ENCODE measurements around the gene DPY19L3. TPM values are rescaled to one million over a fixed set of nuclear protein-coding genes. Genes with fewer than 3 reads are reported as not detected.
"Not testable (repeated sequence)": the region's sequence is repeated elsewhere in the genome, so short reads cannot be mapped to it uniquely, and the experiment has no call there.

Gene DPY19L3
- total RNA-seq, 1 donor from 2014 or later = 115 TPM

DNA sequence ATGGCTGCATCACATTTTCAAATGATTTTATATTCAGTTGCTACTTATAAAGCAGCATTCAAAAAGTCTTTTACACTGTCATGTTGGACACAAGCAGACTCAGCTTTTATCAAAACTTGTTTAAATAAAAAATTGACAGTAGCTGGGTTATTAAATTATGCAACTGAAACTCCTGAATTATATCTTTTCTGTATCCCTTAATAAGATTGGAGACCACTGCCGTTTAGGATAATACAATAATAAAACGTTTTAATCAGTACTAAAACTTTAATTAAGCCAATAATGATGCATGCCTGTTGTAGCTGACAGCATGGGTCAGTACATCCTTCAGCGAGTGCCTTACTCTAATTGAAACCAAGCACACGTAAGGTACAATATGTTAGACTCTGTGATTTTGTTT lies 78.0 kb downstream of the DPY19L3 start:
- Histone ChIP-seq H3K4me3 (no peak overlapping the region), H3K27me3 (no peaks in the 10 kb centered on the region), H3K36me3 (peaks cover 56 to 90% of the 10 kb centered on the region in 2 donors), H3K27ac (no peak overlapping the region), H3K9me3 (peaks cover 0 to 11% of the 10 kb centered on the region in 2 donors), H3K4me1 (no peaks in the 10 kb centered on the region)
- intact Hi-C loops (cut with DNase I) = no loop called here
- DNase-seq (ENCODE audit: low spot score in 2 of 2) = no peak
- TF ChIP-seq, protein P1, sequence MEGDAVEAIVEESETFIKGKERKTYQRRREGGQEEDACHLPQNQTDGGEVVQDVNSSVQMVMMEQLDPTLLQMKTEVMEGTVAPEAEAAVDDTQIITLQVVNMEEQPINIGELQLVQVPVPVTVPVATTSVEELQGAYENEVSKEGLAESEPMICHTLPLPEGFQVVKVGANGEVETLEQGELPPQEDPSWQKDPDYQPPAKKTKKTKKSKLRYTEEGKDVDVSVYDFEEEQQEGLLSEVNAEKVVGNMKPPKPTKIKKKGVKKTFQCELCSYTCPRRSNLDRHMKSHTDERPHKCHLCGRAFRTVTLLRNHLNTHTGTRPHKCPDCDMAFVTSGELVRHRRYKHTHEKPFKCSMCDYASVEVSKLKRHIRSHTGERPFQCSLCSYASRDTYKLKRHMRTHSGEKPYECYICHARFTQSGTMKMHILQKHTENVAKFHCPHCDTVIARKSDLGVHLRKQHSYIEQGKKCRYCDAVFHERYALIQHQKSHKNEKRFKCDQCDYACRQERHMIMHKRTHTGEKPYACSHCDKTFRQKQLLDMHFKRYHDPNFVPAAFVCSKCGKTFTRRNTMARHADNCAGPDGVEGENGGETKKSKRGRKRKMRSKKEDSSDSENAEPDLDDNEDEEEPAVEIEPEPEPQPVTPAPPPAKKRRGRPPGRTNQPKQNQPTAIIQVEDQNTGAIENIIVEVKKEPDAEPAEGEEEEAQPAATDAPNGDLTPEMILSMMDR (IDR thresholded peaks at IDR 0.05) = no peak

DNA sequence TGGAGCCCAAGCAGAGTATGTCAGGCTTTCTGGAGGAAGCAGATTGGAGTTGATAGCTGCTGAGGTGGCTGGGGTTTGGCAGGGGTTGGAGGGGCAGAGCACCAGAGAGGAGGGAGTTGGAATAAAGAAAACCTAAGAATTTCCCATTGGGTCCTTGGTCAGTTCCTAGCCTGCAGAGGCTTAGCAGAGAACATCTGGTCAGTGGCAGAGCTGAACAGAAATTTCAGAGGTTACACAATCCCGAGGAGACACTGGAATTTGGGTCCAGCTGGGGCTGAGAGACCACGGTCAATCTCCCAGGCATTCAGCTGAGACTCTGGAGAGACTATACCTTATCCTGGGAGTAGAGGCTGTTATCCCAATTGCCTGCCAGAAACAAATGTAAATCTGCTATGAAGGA lies 84.4 kb downstream of the DPY19L3 start:
- H3K27me3 ChIP-seq = no peaks in the 10 kb centered on the region
- no peak overlapping the region for H3K27ac ChIP-seq
- DNase-seq (ENCODE audit: low spot score in 2 of 2) = no peak
- TF ChIP-seq, protein P1 (IDR thresholded peaks at IDR 0.05) = no peak
- intact Hi-C loops (cut with DNase I) = no loop called here
- no peaks in the 10 kb centered on the region for H3K4me1 ChIP-seq
- H3K4me3 ChIP-seq = no peak overlapping the region
- peaks cover 0 to 19% of the 10 kb centered on the region in 2 donors for H3K9me3 ChIP-seq
- H3K36me3 ChIP-seq = peaks cover 14 to 29% of the 10 kb centered on the region in 2 donors

DNA sequence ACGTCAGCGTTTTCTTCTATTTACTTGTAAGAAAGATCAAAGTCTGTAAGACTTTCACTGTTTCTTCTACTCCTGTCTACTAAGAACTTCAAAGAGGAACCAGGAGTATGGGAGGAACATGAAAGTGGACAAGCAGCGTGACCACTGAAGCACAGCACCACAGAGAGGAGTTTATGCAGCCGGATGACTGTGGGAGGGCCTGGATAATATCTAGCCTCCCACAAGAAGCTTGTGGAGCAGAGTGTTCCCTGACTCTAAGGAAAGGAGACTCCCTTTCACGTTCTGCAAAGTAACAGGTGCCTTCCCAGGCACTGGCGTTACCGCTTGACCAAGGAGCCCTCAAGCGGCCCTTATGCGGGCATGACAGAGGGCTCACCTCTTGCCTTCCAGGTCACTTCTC lies 91.8 kb downstream of the DPY19L3 start:
- H3K4me1 ChIP-seq = no peaks in the 10 kb centered on the region
- DNase-seq (ENCODE audit: low spot score in 2 of 2) = no peak
- H3K27me3 ChIP-seq = no peaks in the 10 kb centered on the region
- TF ChIP-seq, protein P1 (IDR thresholded peaks at IDR 0.05) = no peak
- intact Hi-C loops (cut with DNase I) = no loop called here
- no peaks in the 10 kb centered on the region for H3K9me3 ChIP-seq
- H3K4me3 ChIP-seq = no peak overlapping the region
- H3K36me3 ChIP-seq = no peaks in the 10 kb centered on the region
- no peak overlapping the region for H3K27ac ChIP-seq

DNA sequence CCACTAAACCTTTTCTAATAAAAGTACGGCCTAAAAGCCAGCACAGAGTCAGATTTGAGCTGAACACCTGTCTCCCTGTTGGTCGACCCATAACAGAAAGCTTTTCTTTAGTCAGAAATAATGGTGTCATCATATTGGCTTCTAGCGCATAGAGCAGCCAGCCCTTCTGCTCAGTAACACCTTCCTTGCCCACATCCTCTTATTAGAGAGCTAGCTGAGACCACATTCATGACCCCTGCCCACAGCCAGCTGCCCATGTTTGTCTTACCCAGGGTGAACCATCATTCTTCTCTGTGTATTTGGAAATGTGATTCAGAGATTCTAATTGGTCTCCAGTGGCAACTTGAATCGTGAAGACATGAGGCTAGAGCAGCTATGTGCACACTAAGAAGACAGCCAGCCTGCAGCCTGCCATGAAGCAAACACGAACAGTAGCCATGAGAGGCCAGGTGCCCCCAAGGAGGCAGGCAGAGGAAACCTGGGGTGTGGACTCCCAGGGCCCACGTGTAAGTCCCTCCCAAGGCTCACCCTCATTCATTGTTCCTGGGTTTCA lies 93.2 kb downstream of the DPY19L3 start:
- Histone ChIP-seq H3K27me3 (no peaks in the 10 kb centered on the region), H3K9me3 (no peaks in the 10 kb centered on the region), H3K4me3 (no peak overlapping the region), H3K27ac (no peak overlapping the region), H3K36me3 (no peaks in the 10 kb centered on the region), H3K4me1 (no peaks in the 10 kb centered on the region)
- TF ChIP-seq, protein P1 (IDR thresholded peaks at IDR 0.05) = no peak
- intact Hi-C loops (cut with DNase I) = no loop called here
- DNase-seq (ENCODE audit: low spot score in 2 of 2) = no peak

DNA sequence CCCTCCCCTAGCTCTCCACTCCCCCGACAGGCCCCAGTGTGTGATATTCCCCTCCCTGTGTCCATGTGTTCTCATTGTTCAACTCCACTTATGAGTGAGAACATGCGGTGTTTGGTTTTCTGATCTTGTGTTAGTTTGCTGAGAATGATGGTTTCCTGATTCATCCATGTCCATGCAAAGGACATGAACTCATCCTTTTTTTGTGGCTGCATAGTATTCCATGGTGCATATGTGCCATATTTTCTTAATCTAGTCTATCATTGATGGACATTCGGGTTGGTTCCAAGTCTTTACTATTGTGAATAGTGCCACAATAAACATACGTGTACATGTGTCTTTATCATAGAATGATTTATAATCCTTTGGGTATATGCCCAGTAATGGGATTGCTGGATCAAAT lies 106.9 kb downstream of the DPY19L3 start:
- H3K36me3 ChIP-seq; H3K27me3 ChIP-seq; H3K9me3 ChIP-seq; H3K4me1 ChIP-seq; intact Hi-C loops (cut with DNase I); H3K4me3 ChIP-seq; DNase-seq (ENCODE audit: low spot score in 2 of 2); H3K27ac ChIP-seq: not testable (repeated sequence)

DNA sequence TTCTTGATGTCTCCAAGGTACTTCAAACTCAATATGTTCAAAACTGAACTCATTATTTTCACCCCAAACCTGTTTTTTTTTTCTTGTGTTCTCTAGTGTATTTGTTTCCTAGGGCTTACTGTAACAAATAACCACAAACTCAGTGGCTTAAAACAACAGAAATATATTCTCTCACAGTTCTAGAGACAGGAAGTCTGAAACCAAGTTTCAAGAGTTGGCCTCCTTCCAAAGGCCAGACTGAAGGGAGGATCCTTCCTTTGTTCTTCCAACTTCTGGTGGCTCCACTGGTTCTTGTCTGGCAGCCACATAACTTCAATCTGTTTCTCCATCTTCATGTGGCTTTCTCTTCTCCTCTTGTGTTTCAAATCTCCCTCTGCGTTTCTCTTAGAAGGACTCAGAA lies 113.5 kb downstream of the DPY19L3 start:
- Histone ChIP-seq H3K4me3 (no peak overlapping the region), H3K4me1 (no peaks in the 10 kb centered on the region), H3K27me3 (no peaks in the 10 kb centered on the region), H3K9me3 (no peaks in the 10 kb centered on the region), H3K27ac (no peak overlapping the region), H3K36me3 (no peaks in the 10 kb centered on the region)
- TF ChIP-seq, protein P1 (IDR thresholded peaks at IDR 0.05) = no peak
- DNase-seq (ENCODE audit: low spot score in 2 of 2) = no peak
- intact Hi-C loops (cut with DNase I) = no loop called here

All from ascending aorta (tissue), 2 donors.